Measurements from ENCODE around the gene RPH3AL. TPM values are rescaled to one million over a fixed set of nuclear protein-coding genes. Genes with fewer than 3 reads are reported as not detected.
A peak's percentile ranks its signal among the peaks of the same experiment; 100 is the strongest.

The RPH3AL gene
- total RNA-seq, 4 donors from 2014 or later, result 31.4 to 92.4 (median 48.6) TPM

- peak in 1 of 3 donors; percentile 27 for DNase-seq
- no peaks in the 10 kb centered on the region for H3K4me1 ChIP-seq
- H3K36me3 ChIP-seq, result no peaks in the 10 kb centered on the region
Observed at GRCh38 chr17:249236-249993, 103.2 kb downstream of the RPH3AL start.

GRCh38 chr17:248337-249235 lies 104.0 kb downstream of the RPH3AL start:
- H3K4me3 ChIP-seq, result no peak overlapping the region
- TF ChIP-seq POLR2A (IDR thresholded peaks at IDR 0.05) (no peak), CTCF (IDR thresholded peaks at IDR 0.05) (no peak)
- H3K36me3 ChIP-seq, result no peaks in the 10 kb centered on the region
- peak in 1 of 3 donors; percentile 19 for DNase-seq
- H3K27me3 ChIP-seq, result no peaks in the 10 kb centered on the region
- H3K9me3 ChIP-seq, result no peaks in the 10 kb centered on the region
- H3K4me1 ChIP-seq, result no peaks in the 10 kb centered on the region
- H3K27ac ChIP-seq, result no peak overlapping the region

More at GRCh38 chr17:249236-249993, 103.2 kb downstream of the RPH3AL start:
- Histone ChIP-seq H3K27me3 (no peaks in the 10 kb centered on the region), H3K4me3 (no peak overlapping the region), H3K9me3 (no peaks in the 10 kb centered on the region), H3K27ac (no peak overlapping the region)
- no peak for TF ChIP-seq CTCF (IDR thresholded peaks at IDR 0.05)

- peak in 1 of 3 donors; percentile 44 for DNase-seq
- TF ChIP-seq POLR2A (IDR thresholded peaks at IDR 0.05) (no peak), CTCF (IDR thresholded peaks at IDR 0.05) (no peak)
- Histone ChIP-seq H3K36me3 (no peaks in the 10 kb centered on the region), H3K27ac (no peak overlapping the region), H3K9me3 (no peaks in the 10 kb centered on the region), H3K27me3 (no peaks in the 10 kb centered on the region), H3K4me1 (no peaks in the 10 kb centered on the region), H3K4me3 (no peak overlapping the region)
Observed at GRCh38 chr17:247767-248166, 104.8 kb downstream of the RPH3AL start.

- no peak overlapping the region for H3K4me3 ChIP-seq
- peak in 1 of 3 donors; percentile 41 for DNase-seq
- H3K27me3 ChIP-seq, result no peaks in the 10 kb centered on the region
- no peak for TF ChIP-seq POLR2A (IDR thresholded peaks at IDR 0.05)
- TF ChIP-seq CTCF (IDR thresholded peaks at IDR 0.05), result no peak
- no peaks in the 10 kb centered on the region for H3K9me3 ChIP-seq
- no peaks in the 10 kb centered on the region for H3K36me3 ChIP-seq
- H3K27ac ChIP-seq, result no peak overlapping the region
- H3K4me1 ChIP-seq, result no peaks in the 10 kb centered on the region
Observed at GRCh38 chr17:246851-247421, 105.7 kb downstream of the RPH3AL start.

GRCh38 chr17:246226-246625 lies 106.4 kb downstream of the RPH3AL start:
- no peak for DNase-seq
- no peak for TF ChIP-seq CTCF (IDR thresholded peaks at IDR 0.05)
- no peak for TF ChIP-seq POLR2A (IDR thresholded peaks at IDR 0.05)
- no peak overlapping the region for H3K27ac ChIP-seq
- H3K27me3 ChIP-seq, result no peaks in the 10 kb centered on the region
- no peaks in the 10 kb centered on the region for H3K9me3 ChIP-seq
- H3K4me1 ChIP-seq, result no peaks in the 10 kb centered on the region
- no peak overlapping the region for H3K4me3 ChIP-seq
- no peaks in the 10 kb centered on the region for H3K36me3 ChIP-seq

Data from Peyer's patch (tissue), 4 donors.